Fibroblast of mammary gland (primary cell): ENCODE results near the gene FBXW8.
A peak's percentile ranks its signal among the peaks of the same experiment; 100 is the strongest.

Experiments used
- DNase-seq: peaks from one replicate; pipeline ENCODE4 v3.0.0-alpha.2; 2010; ENCODE audit warnings: low read depth
- H3K4me3 ChIP-seq: 2 replicates; pipeline ENCODE4 v1.5.1; 2011; ENCODE audit warnings: low read depth, mild to moderate bottlenecking, low read length, moderate library complexity; ENCODE audit not compliant: control insufficient read depth
- CTCF ChIP-seq: conservative IDR thresholded peaks from 2 replicates; pipeline ENCODE4 v1.5.1; 2011; ENCODE audit warnings: low read depth, low read length, inconsistent platforms; ENCODE audit not compliant: control insufficient read depth, insufficient read depth

The FBXW8 gene

GRCh38 chr12:116962783-116963356 is 52.1 kb downstream of the FBXW8 start:
- DNase-seq: no peak
- TF ChIP-seq CTCF: no peak

GRCh38 chr12:116964054-116965050 is 53.6 kb downstream of the FBXW8 start:
- no peak overlapping the region for H3K4me3 ChIP-seq
- no peak for DNase-seq
- no peak for TF ChIP-seq CTCF

More at GRCh38 chr12:116962783-116963356, 52.1 kb downstream of the FBXW8 start:
- no peak overlapping the region for H3K4me3 ChIP-seq

- no peak for DNase-seq
- TF ChIP-seq CTCF: no peak
- H3K4me3 ChIP-seq: no peak overlapping the region
These were observed 58.2 kb downstream of the FBXW8 start for GRCh38 chr12:116968986-116969385.

- TF ChIP-seq CTCF: no peak
- no peak overlapping the region for H3K4me3 ChIP-seq
- peak; percentile 46 for DNase-seq
These were observed 59.1 kb downstream of the FBXW8 start for GRCh38 chr12:116969615-116970585.

- no peak for DNase-seq
- H3K4me3 ChIP-seq: no peak overlapping the region
- no peak for TF ChIP-seq CTCF
These were observed 60.5 kb downstream of the FBXW8 start for GRCh38 chr12:116971222-116971621.

- TF ChIP-seq CTCF: no peak
- no peak for DNase-seq
These were observed 65.1 kb downstream of the FBXW8 start for GRCh38 chr12:116975779-116976393.

More at GRCh38 chr12:116975779-116976393, 65.1 kb downstream of the FBXW8 start:
- no peak overlapping the region for H3K4me3 ChIP-seq
